Measurements from ENCODE around the gene DNAJB8. TPM values are rescaled to one million over a fixed set of nuclear protein-coding genes. Genes with fewer than 3 reads are reported as not detected.

DNAJB8 gene
- total RNA-seq, 2 experiments from 2014 or later = not detected

DNA sequence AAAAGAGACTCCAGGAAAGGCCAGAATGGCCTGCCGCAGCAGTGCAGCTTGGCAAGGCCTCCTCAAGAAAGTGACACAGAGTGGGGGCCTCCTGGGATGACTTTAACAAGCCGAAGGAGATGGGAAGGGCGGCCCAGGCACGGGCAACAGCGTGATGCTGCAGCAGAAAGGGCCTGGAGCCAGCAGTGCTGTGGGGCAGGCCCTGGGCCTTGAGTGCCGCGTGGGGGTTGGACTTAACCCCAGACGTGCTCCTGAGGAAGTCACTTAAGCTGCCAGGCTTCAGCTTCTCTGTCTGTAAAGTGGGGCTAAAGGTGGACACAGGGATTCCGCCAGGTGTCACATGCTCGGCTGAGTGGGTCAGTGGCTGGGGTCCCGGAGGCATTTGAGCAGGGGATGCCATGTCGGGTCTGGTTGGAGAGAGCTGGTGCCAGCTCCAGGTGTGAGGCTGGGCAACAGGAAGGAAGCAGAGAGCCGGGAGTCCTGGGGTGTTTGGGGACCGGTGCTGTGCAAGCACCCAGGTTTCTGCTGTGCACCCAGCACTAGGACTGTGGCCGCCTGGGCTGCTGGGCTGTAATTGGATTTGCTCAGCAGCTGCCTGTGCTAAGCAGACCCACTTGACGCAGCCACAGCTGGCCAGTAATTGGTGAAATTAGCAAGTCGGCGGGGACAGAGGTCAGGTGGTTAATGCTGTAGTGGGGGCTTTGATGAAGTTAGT lies 7.8 kb downstream of the DNAJB8 start:
- Histone ChIP-seq H3K36me3 (ENCODE audit: insufficient read depth, low read length) (no peaks in the 10 kb centered on the region), H3K9me3 (ENCODE audit: control insufficient read depth in 1 of 2, insufficient read depth in 1 of 2, low read length in 2 of 2) (no peaks in the 10 kb centered on the region), H3K4me3 (ENCODE audit: low read length) (no peak overlapping the region), H3K27me3 (ENCODE audit: control insufficient read depth in 1 of 2, insufficient read depth in 2 of 2, low read length in 2 of 2) (peaks cover 2 to 12% of the 10 kb centered on the region in 2 experiments), H3K4me1 (ENCODE audit: insufficient read depth, low read length) (no peaks in the 10 kb centered on the region), H3K27ac (ENCODE audit: low read depth in 1 of 2, low read length in 2 of 2) (no peak overlapping the region)
- ChIA-PET POLR2A (no interaction called here), CTCF (no interaction called here)
- TF ChIP-seq CTCF (IDR thresholded peaks at IDR 0.05) = no peak
- H3K36me3 Mint-ChIP-seq (ENCODE audit: low read depth) = no peaks in the 10 kb centered on the region
- H3K4me1 Mint-ChIP-seq (ENCODE audit: low read depth) = no peaks in the 10 kb centered on the region
- intact Hi-C loops (cut with DNase I, micrococcal nuclease) = no loop called here
- H3K9me3 Mint-ChIP-seq = no peaks in the 10 kb centered on the region
- H3K27ac Mint-ChIP-seq = no peak overlapping the region
- ATAC-seq (ENCODE audit: poor library complexity) (no peak), DNase-seq (no peak)
- H3K4me3 Mint-ChIP-seq = no peak overlapping the region
- H3K27me3 Mint-ChIP-seq = peaks cover 26% of the 10 kb centered on the region

GRCh38 chr3:128457937-128458336 lies 8.8 kb downstream of the DNAJB8 start:
- no peaks in the 10 kb centered on the region for H3K36me3 Mint-ChIP-seq (ENCODE audit: low read depth)

DNA sequence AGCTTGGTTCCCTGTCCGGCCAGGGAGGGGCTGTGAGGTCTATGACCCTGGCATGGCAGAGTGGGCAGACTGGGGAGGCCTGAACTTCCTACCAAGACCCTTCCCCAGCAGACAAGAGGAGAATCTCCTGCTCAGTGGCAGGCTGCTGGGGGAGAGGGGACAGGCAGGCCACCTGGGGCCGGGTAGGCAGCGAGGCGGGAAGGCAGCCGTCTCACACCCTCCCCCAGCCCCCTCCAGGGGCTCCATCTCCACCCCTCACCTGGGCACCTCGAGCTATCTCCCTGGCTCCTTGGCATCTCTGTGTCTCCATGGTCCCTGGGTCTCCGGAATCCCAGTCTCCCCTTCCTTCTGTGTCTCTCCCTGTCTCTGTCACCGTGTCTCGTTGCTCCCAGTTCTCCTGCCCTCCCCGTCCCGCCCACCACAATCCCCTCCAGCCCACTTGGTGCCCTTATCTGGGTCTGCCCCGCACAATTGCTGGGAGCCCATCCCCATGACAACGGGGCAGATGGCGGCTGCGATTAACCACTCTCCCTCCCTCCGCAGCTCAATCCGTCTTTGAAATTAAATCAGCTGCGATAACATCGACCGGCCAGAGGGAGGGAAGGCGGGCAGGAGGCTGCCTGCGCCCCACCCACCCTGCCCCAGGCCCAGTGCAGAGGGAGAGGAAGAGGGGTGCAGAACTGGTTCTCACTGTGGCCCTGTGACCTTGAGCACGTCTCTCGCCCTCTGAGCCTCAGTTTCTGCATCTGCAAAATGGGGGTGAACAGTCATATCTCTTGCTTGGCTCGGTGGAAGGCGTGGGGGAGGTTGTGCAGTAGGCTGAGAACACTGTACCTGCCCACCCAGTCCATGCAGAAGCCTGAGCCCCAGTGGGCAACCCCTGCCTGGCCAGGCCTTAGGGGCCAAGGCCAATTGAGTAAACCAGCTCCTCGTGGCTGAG lies 9.6 kb downstream of the DNAJB8 start:
- no peaks in the 10 kb centered on the region for H3K36me3 Mint-ChIP-seq (ENCODE audit: low read depth)
- Histone ChIP-seq H3K36me3 (ENCODE audit: insufficient read depth, low read length) (no peaks in the 10 kb centered on the region), H3K27me3 (ENCODE audit: control insufficient read depth in 1 of 2, insufficient read depth in 2 of 2, low read length in 2 of 2) (peaks cover 2 to 12% of the 10 kb centered on the region in 2 experiments), H3K4me3 (ENCODE audit: low read length) (no peak overlapping the region), H3K9me3 (ENCODE audit: control insufficient read depth in 1 of 2, insufficient read depth in 1 of 2, low read length in 2 of 2) (no peaks in the 10 kb centered on the region), H3K4me1 (ENCODE audit: insufficient read depth, low read length) (peaks cover 2% of the 10 kb centered on the region), H3K27ac (ENCODE audit: low read depth in 1 of 2, low read length in 2 of 2) (no peak overlapping the region)
- POLR2A ChIA-PET = no interaction called here
- H3K27me3 Mint-ChIP-seq = peaks cover 30% of the 10 kb centered on the region
- ATAC-seq (ENCODE audit: poor library complexity) (no peak), DNase-seq (no peak)
- intact Hi-C loops (cut with DNase I, micrococcal nuclease) = no loop called here
- H3K9me3 Mint-ChIP-seq = no peaks in the 10 kb centered on the region
- no peak overlapping the region for H3K27ac Mint-ChIP-seq
- H3K4me3 Mint-ChIP-seq = no peak overlapping the region
- CTCF ChIA-PET = no interaction called here
- no peaks in the 10 kb centered on the region for H3K4me1 Mint-ChIP-seq (ENCODE audit: low read depth)
- no peak for TF ChIP-seq CTCF (IDR thresholded peaks at IDR 0.05)

More at GRCh38 chr3:128457937-128458336, 8.8 kb downstream of the DNAJB8 start:
- H3K27me3 ChIP-seq (ENCODE audit: control insufficient read depth in 1 of 2, insufficient read depth in 2 of 2, low read length in 2 of 2) = peaks cover 2 to 12% of the 10 kb centered on the region in 2 experiments
- H3K4me1 ChIP-seq (ENCODE audit: insufficient read depth, low read length) = peaks cover 2% of the 10 kb centered on the region
- Mint-ChIP-seq H3K27me3 (peaks cover 29% of the 10 kb centered on the region), H3K4me3 (no peak overlapping the region), H3K9me3 (no peaks in the 10 kb centered on the region), H3K4me1 (ENCODE audit: low read depth) (no peaks in the 10 kb centered on the region), H3K27ac (no peak overlapping the region)
- no peak for TF ChIP-seq CTCF (IDR thresholded peaks at IDR 0.05)
- no peaks in the 10 kb centered on the region for H3K36me3 ChIP-seq (ENCODE audit: insufficient read depth, low read length)
- no peak overlapping the region for H3K4me3 ChIP-seq (ENCODE audit: low read length)
- H3K9me3 ChIP-seq (ENCODE audit: control insufficient read depth in 1 of 2, insufficient read depth in 1 of 2, low read length in 2 of 2) = no peaks in the 10 kb centered on the region
- no peak for ATAC-seq (ENCODE audit: poor library complexity)
- intact Hi-C loops (cut with DNase I, micrococcal nuclease) = no loop called here
- CTCF ChIA-PET = no interaction called here
- POLR2A ChIA-PET = no interaction called here
- no peak overlapping the region for H3K27ac ChIP-seq (ENCODE audit: low read depth in 1 of 2, low read length in 2 of 2)
- DNase-seq = no peak
